Lung (tissue), 12 donors: Measurements from ENCODE around the gene PCDHB16. TPM values are rescaled to one million over a fixed set of nuclear protein-coding genes. Genes with fewer than 3 reads are reported as not detected.
A peak's percentile ranks its signal among the peaks of the same experiment; 100 is the strongest.
"Not testable (repeated sequence)": the region's sequence is repeated elsewhere in the genome, so short reads cannot be mapped to it uniquely, and the experiment has no call there.

Source experiments
- ATAC-seq: fragments of 200-7000 bp; cut with Tn5 transposase; one replicate; pipeline ENCODE4 v1.9.1; 2020; ENCODE audit warnings: moderate number of reproducible peaks; ENCODE audit not compliant: insufficient read depth, low FRiP score
- DNase-seq, 3 donors: peaks; one replicate each; pipeline ENCODE4 v3.0.0-alpha.2; 2013 to 2017
- H3K27ac ChIP-seq, 2 donors: one replicate each; pipeline ENCODE4 v1.5.1; 2013; ENCODE audit warnings: mild to moderate bottlenecking in 2 of 2, moderate library complexity in 2 of 2, control low read depth in 1 of 2, inconsistent platforms in 1 of 2, low read depth in 1 of 2, low read length in 1 of 2
- H3K27me3 ChIP-seq, 3 donors: one replicate each; pipeline ENCODE4 v1.5.1; 2013; ENCODE audit warnings: low read length in 2 of 3; ENCODE audit not compliant: control insufficient read depth in 3 of 3, insufficient read depth in 3 of 3
- H3K36me3 ChIP-seq, 4 donors: one replicate each; pipeline ENCODE4 v1.5.1; 2013; ENCODE audit warnings: low read length in 4 of 4, mild to moderate bottlenecking in 1 of 4, moderate library complexity in 1 of 4; ENCODE audit not compliant: control insufficient read depth in 4 of 4, insufficient read depth in 4 of 4
- H3K4me1 ChIP-seq, 5 donors: one replicate each; pipeline ENCODE4 v1.5.1; 2013; ENCODE audit warnings: low read length in 5 of 5, mild to moderate bottlenecking in 2 of 5, moderate library complexity in 1 of 5; ENCODE audit not compliant: control insufficient read depth in 5 of 5, insufficient read depth in 5 of 5
- H3K4me3 ChIP-seq: one replicate; pipeline ENCODE4 v1.5.1; 2013; ENCODE audit warnings: mild to moderate bottlenecking, control low read depth, moderate library complexity
- H3K9ac ChIP-seq, 2 donors: one replicate each; pipeline ENCODE4 v1.5.1; 2013; ENCODE audit warnings: low read length in 2 of 2, control low read depth in 1 of 2; ENCODE audit not compliant: insufficient read depth in 1 of 2
- H3K9me3 ChIP-seq, 4 donors: one replicate each; pipeline ENCODE4 v1.5.1; 2013; ENCODE audit warnings: low read length in 3 of 4, mild to moderate bottlenecking in 1 of 4, moderate library complexity in 1 of 4; ENCODE audit not compliant: control insufficient read depth in 4 of 4, insufficient read depth in 3 of 4
- whole genome bisulfite sequencing, 2 donors: extraction: QIAGEN DNeasy Blood & Tissue Kit; methylation state at CpG; one replicate each; pipeline ENCODE4 v1.1.7; 2013; 5-methylcytosine and 5-hydroxymethylcytosine counted together
- polyA plus RNA-seq, 2 donors: library from polyadenylated mRNA; stranded (reverse); fragments of 200-250 nt; gene quantifications; one replicate each; pipeline ENCODE4 v1.2.1, GENCODE V29; 2013
- total RNA-seq, 2 donors: library from RNA; depleted of rRNA in 1 of 2; stranded (reverse); fragments of >200 nt in 1 of 2; gene quantifications; one replicate each; pipeline ENCODE4 v1.2.1, GENCODE V29; 2014 to 2021
- TF ChIP-seq, protein P1 (sequence below): IDR thresholded peaks from 2 replicates; pipeline ENCODE4 v1.5.1; 2012; ENCODE audit warnings: mild to moderate bottlenecking; ENCODE audit errors: control extremely low read depth, extremely low read depth
- donor health status: control.
- donor health status: control.
- donor health status: Bipolar disorder and iron deficiency.
- donor health status: healthy.
- donor health status: DM: yes; HTN: yes; CAD: no.

Gene PCDHB16
- total and polyA plus RNA-seq, 4 donors, result 0.87 to 9.2 (median 2.3) TPM

DNA sequence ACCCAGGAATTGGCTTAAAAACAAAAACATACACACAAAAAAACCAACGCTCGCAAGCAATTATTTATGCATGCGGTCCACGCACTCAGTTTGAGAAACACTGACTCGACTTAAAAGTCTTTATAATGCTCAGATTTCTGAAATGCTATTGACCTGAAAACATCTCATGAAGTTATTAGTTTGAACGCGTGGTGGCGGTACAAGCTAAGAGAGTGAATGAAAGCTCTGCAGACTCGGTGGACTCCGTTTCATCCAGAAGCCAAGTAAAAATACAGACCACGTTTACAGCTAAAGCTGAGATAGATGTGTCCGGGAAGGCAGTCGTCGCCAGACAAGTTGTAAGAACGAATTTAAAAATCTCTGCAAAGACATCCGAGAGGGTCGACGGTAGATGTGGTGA lies 32.4 kb upstream of the PCDHB16 start, which contains the start of gene PCDHB6:
PCDHB6 (plus strand) TSS at position 246 of the 400 bp plus-strand sequence. CDS start 201 bp downstream, outside the sequence.
- peaks cover 3 to 28% (median 9%) of the 10 kb centered on the region in 4 donors for H3K9me3 ChIP-seq
- no peak for ATAC-seq
- no peaks in the 10 kb centered on the region for H3K4me1 ChIP-seq

DNA sequence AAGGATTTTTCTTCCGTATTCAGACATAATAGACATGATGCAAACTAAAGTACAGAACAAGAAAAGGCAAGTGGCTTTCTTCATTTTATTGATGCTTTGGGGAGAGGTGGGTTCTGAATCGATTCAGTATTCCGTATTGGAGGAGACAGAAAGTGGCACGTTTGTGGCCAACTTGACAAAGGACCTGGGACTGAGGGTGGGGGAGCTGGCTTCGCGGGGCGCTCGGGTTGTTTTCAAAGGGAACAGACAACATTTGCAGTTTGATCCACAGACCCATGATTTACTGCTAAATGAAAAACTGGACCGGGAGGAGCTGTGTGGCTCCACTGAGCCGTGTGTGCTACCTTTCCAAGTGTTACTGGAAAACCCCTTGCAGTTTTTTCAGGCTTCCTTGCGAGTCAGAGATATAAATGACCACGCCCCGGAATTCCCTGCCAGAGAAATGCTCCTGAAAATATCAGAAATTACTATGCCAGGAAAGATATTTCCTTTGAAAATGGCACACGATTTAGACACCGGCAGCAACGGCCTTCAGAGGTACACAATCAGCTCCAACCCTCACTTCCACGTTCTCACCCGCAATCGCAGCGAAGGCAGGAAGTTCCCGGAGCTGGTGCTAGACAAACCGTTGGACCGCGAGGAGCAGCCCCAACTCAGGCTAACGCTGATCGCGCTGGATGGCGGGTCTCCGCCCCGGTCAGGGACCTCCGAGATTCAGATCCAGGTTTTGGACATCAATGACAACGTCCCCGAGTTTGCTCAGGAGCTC lies 31.8 kb upstream of the PCDHB16 start:
- ATAC-seq (no peak), DNase-seq (no peak)
- no peaks in the 10 kb centered on the region for H3K36me3 ChIP-seq
- WGBS, 2 donors, result 33 to 41% methylated on average over 33 of the region's 33 CpGs
- H3K27me3 ChIP-seq, result peaks cover 0 to 2% (median 0%) of the 10 kb centered on the region in 3 donors
- H3K27ac ChIP-seq, result no peak overlapping the region
- TF ChIP-seq, protein P1, sequence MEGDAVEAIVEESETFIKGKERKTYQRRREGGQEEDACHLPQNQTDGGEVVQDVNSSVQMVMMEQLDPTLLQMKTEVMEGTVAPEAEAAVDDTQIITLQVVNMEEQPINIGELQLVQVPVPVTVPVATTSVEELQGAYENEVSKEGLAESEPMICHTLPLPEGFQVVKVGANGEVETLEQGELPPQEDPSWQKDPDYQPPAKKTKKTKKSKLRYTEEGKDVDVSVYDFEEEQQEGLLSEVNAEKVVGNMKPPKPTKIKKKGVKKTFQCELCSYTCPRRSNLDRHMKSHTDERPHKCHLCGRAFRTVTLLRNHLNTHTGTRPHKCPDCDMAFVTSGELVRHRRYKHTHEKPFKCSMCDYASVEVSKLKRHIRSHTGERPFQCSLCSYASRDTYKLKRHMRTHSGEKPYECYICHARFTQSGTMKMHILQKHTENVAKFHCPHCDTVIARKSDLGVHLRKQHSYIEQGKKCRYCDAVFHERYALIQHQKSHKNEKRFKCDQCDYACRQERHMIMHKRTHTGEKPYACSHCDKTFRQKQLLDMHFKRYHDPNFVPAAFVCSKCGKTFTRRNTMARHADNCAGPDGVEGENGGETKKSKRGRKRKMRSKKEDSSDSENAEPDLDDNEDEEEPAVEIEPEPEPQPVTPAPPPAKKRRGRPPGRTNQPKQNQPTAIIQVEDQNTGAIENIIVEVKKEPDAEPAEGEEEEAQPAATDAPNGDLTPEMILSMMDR, result no peak
- H3K4me3 ChIP-seq, result no peak overlapping the region
- H3K9ac ChIP-seq, result no peak overlapping the region
- H3K4me1 ChIP-seq, result no peaks in the 10 kb centered on the region
- peaks cover 3 to 30% (median 11%) of the 10 kb centered on the region in 4 donors for H3K9me3 ChIP-seq

More for the DNA sequence above, 32.4 kb upstream of the PCDHB16 start, which contains the start of gene PCDHB6:
- Histone ChIP-seq H3K4me3 (no peak within 1 kb of the TSS), H3K9ac (no peak within 1 kb of the TSS), H3K27ac (no peak within 1 kb of the TSS), H3K27me3 (peaks cover 0 to 2% (median 0%) of the 10 kb centered on the region in 3 donors), H3K36me3 (no peaks in the 10 kb centered on the region)
- DNase-seq, result peak in 2 of 3 donors; percentile 45 to 46
- 12 to 16% methylated on average over 18 of the region's 18 CpGs for WGBS, 2 donors
- TF ChIP-seq, protein P1, result no peak

DNA sequence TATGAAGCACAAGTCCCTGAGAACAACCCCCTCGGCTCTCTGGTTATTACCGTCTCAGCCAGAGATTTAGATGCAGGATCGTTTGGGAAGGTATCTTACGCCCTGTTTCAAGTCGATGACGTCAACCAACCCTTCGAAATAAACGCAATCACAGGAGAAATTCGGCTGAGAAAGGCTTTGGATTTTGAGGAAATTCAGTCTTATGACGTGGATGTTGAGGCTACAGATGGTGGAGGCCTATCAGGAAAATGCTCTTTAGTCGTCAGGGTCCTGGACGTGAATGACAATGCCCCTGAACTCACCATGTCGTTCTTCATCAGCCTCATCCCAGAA lies 31.2 kb upstream of the PCDHB16 start:
- H3K9me3 ChIP-seq, result peaks cover 3 to 32% (median 12%) of the 10 kb centered on the region in 4 donors
- DNase-seq (no peak), ATAC-seq (no peak)
- H3K4me3 ChIP-seq, result no peak overlapping the region
- TF ChIP-seq, protein P1, result no peak
- no peak overlapping the region for H3K9ac ChIP-seq
- 35 to 39% methylated on average over 13 of the region's 13 CpGs for WGBS, 2 donors
- no peaks in the 10 kb centered on the region for H3K4me1 ChIP-seq
- H3K27ac ChIP-seq, result no peak overlapping the region
- no peaks in the 10 kb centered on the region for H3K36me3 ChIP-seq
- H3K27me3 ChIP-seq, result peaks cover 0 to 2% (median 0%) of the 10 kb centered on the region in 3 donors

DNA sequence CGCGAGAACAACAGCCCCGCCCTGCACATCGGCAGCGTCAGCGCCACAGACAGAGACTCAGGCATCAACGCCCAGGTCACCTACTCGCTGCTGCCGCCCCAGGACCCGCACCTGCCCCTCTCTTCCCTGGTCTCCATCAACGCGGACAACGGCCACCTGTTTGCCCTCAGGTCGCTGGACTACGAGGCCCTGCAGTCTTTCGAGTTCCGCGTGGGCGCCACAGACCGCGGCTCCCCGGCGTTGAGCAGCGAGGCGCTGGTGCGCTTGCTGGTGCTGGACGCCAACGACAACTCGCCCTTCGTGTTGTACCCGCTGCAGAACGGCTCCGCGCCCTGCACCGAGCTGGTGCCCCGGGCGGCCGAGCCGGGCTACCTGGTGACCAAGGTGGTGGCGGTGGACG lies 30.6 kb upstream of the PCDHB16 start:
- DNase-seq, H3K4me3 ChIP-seq, H3K27me3 ChIP-seq, ATAC-seq, H3K9ac ChIP-seq, H3K36me3 ChIP-seq, H3K4me1 ChIP-seq, H3K27ac ChIP-seq: not testable (repeated sequence)
- H3K9me3 ChIP-seq, result peaks cover 3 to 37% (median 14%) of the 10 kb centered on the region in 4 donors
- 30 to 34% methylated on average over 25 to 39 of the region's 41 CpGs for WGBS, 2 donors

DNA sequence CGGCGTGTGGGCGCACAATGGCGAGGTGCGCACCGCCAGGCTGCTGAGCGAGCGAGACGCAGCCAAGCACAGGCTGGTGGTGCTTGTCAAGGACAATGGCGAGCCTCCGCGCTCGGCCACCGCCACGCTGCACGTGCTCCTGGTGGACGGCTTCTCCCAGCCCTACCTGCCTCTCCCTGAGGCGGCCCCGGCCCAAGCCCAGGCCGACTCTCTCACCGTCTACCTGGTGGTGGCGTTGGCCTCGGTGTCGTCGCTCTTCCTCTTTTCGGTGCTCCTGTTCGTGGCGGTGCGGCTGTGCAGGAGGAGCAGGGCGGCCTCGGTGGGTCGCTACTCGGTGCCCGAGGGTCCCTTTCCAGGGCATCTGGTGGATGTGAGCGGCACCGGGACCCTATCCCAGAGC lies 30.1 kb upstream of the PCDHB16 start:
- not testable (repeated sequence) for H3K27ac ChIP-seq, H3K9ac ChIP-seq, ATAC-seq, H3K36me3 ChIP-seq, H3K4me1 ChIP-seq, H3K27me3 ChIP-seq, H3K4me3 ChIP-seq, DNase-seq
- WGBS, 2 donors, result 25 to 27% methylated on average over 30 to 36 of the region's 36 CpGs
- peaks cover 3 to 39% (median 15%) of the 10 kb centered on the region in 4 donors for H3K9me3 ChIP-seq
